Small intestine (tissue), 7 donors: ENCODE results near the gene PTPN2. TPM values are rescaled to one million over a fixed set of nuclear protein-coding genes. Genes with fewer than 3 reads are reported as not detected.
A peak's percentile ranks its signal among the peaks of the same experiment; 100 is the strongest.

ENCODE experiments used
- DNase-seq, 2 donors: peaks; one replicate each; pipeline versions ENCODE4 v3.0.0 to v3.0.0-alpha.2; 2013
- FAIRE-seq: peaks from 2 replicates; lab custom pipeline; 2012; peaks lifted over from hg19 to GRCh38; lab: Jason Lieb, UNC
- H3K27ac ChIP-seq, 3 donors: one replicate each; pipeline ENCODE4 v1.5.1; 2013; ENCODE audit warnings: low read length in 2 of 3, mild to moderate bottlenecking in 2 of 3, control low read depth in 1 of 3, inconsistent platforms in 1 of 3, low read depth in 1 of 3, moderate library complexity in 1 of 3
- H3K27me3 ChIP-seq, 3 donors: one replicate each; pipeline ENCODE4 v1.6.1; 2013; ENCODE audit warnings: low read length in 3 of 3, inconsistent platforms in 1 of 3; ENCODE audit not compliant: control insufficient read depth in 3 of 3, insufficient read depth in 3 of 3
- H3K36me3 ChIP-seq, 3 donors: one replicate each; pipeline ENCODE4 v1.6.1; 2013; ENCODE audit warnings: low read length in 3 of 3, inconsistent platforms in 1 of 3, low read depth in 1 of 3, mild to moderate bottlenecking in 1 of 3, moderate library complexity in 1 of 3; ENCODE audit not compliant: control insufficient read depth in 3 of 3, insufficient read depth in 2 of 3
- H3K4me1 ChIP-seq, 3 donors: one replicate each; pipeline ENCODE4 v1.6.1; 2013; ENCODE audit warnings: low read length in 2 of 3, inconsistent platforms in 1 of 3, low read depth in 1 of 3, mild to moderate bottlenecking in 1 of 3, moderate library complexity in 1 of 3; ENCODE audit not compliant: control insufficient read depth in 3 of 3, insufficient read depth in 2 of 3
- H3K4me3 ChIP-seq, 3 donors: one replicate each; pipeline ENCODE4 v1.5.1; 2013; ENCODE audit warnings: low read length in 3 of 3, control low read depth in 1 of 3, inconsistent platforms in 1 of 3, low read depth in 1 of 3, mild to moderate bottlenecking in 1 of 3, moderate library complexity in 1 of 3
- H3K9me3 ChIP-seq, 2 donors: one replicate each; pipeline ENCODE4 v1.6.1; 2013; ENCODE audit warnings: low read depth in 1 of 2, low read length in 1 of 2; ENCODE audit not compliant: control insufficient read depth in 2 of 2, insufficient read depth in 1 of 2
- WGBS, 3 donors: extraction: QIAGEN DNeasy Blood & Tissue Kit; methylation state at CpG; one replicate each; pipeline ENCODE4 v1.1.7; 2013; 5-methylcytosine and 5-hydroxymethylcytosine counted together
- polyA plus RNA-seq, 4 donors: library from polyadenylated mRNA; stranded (reverse) in 3 of 4; unstranded in 1 of 4; fragments of 200-250 nt in 3 of 4; fragments of 120-200 nt in 1 of 4; gene quantifications; one replicate each; pipeline versions ENCODE4 v1.2.1 to v1.2.3, GENCODE V29; 2013
- donor health status: healthy with polysubstance abuse.
- donor health status: control.
- donor health status: control.
- donor health status: Bipolar disorder and iron deficiency.
- donor health status: healthy.

PTPN2 gene
- polyA plus RNA-seq, 4 donors, result 25.7 to 53.9 (median 31.1) TPM

- Histone ChIP-seq H3K27ac (no peak overlapping the region), H3K9me3 (no peaks in the 10 kb centered on the region), H3K36me3 (peaks cover 0 to 6% (median 2%) of the 10 kb centered on the region in 3 donors), H3K27me3 (no peaks in the 10 kb centered on the region), H3K4me3 (no peak overlapping the region), H3K4me1 (no peaks in the 10 kb centered on the region)
- FAIRE-seq (no peak), DNase-seq (no peak)
- 87 to 95% (median 88%) methylated on average over 2 of the region's 2 CpGs for WGBS, 3 donors
These were observed 34.5 kb downstream of the PTPN2 start for GRCh38 chr18:12849548-12849947.

GRCh38 chr18:12848405-12848804 lies 35.6 kb downstream of the PTPN2 start:
- FAIRE-seq (no peak), DNase-seq (no peak)
- peaks cover 0 to 6% (median 2%) of the 10 kb centered on the region in 3 donors for H3K36me3 ChIP-seq
- 72 to 89% (median 89%) methylated on average over 1 of the region's 1 CpG for WGBS, 3 donors
- H3K27ac ChIP-seq, result no peak overlapping the region
- H3K27me3 ChIP-seq, result no peaks in the 10 kb centered on the region
- H3K4me1 ChIP-seq, result peaks cover 0 to 4% (median 0%) of the 10 kb centered on the region in 3 donors
- H3K9me3 ChIP-seq, result no peaks in the 10 kb centered on the region
- no peak overlapping the region for H3K4me3 ChIP-seq

GRCh38 chr18:12844391-12844790 lies 39.6 kb downstream of the PTPN2 start:
- no peaks in the 10 kb centered on the region for H3K9me3 ChIP-seq
- 82 to 99% (median 83%) methylated on average over 2 of the region's 2 CpGs for WGBS, 3 donors
- no peak for FAIRE-seq

GRCh38 chr18:12843420-12844350 lies 40.4 kb downstream of the PTPN2 start:
- H3K4me1 ChIP-seq, result peaks cover 0 to 8% (median 6%) of the 10 kb centered on the region in 3 donors
- no peaks in the 10 kb centered on the region for H3K9me3 ChIP-seq
- H3K27ac ChIP-seq, result peak overlapping the region in 1 of 3 donors; percentile 26
- no peak overlapping the region for H3K4me3 ChIP-seq
- no peaks in the 10 kb centered on the region for H3K27me3 ChIP-seq
- WGBS, 3 donors, result 82 to 89% (median 87%) methylated on average over 12 of the region's 12 CpGs
- DNase-seq (no peak), FAIRE-seq (no peak)
- peaks cover 0 to 4% (median 2%) of the 10 kb centered on the region in 3 donors for H3K36me3 ChIP-seq

More at GRCh38 chr18:12844391-12844790, 39.6 kb downstream of the PTPN2 start:
- no peak for DNase-seq
- Histone ChIP-seq H3K4me1 (peaks cover 0 to 6% (median 1%) of the 10 kb centered on the region in 3 donors), H3K36me3 (peaks cover 0 to 7% (median 2%) of the 10 kb centered on the region in 3 donors), H3K4me3 (no peak overlapping the region), H3K27me3 (no peaks in the 10 kb centered on the region), H3K27ac (no peak overlapping the region)

GRCh38 chr18:12842459-12843380 lies 41.3 kb downstream of the PTPN2 start:
- FAIRE-seq (no peak), DNase-seq (no peak)
- Histone ChIP-seq H3K36me3 (peaks cover 0 to 4% (median 0%) of the 10 kb centered on the region in 3 donors), H3K4me3 (no peak overlapping the region), H3K9me3 (no peaks in the 10 kb centered on the region), H3K27me3 (no peaks in the 10 kb centered on the region), H3K27ac (no peak overlapping the region), H3K4me1 (peaks cover 0 to 10% (median 9%) of the 10 kb centered on the region in 3 donors)
- WGBS, 3 donors, result 90 to 96% (median 95%) methylated on average over 17 of the region's 17 CpGs

- Histone ChIP-seq H3K9me3 (no peaks in the 10 kb centered on the region), H3K36me3 (peaks cover 0 to 6% (median 0%) of the 10 kb centered on the region in 3 donors), H3K4me1 (peaks cover 0 to 14% (median 10%) of the 10 kb centered on the region in 3 donors), H3K27ac (peak overlapping the region in 1 of 3 donors; percentile 42), H3K27me3 (no peaks in the 10 kb centered on the region), H3K4me3 (no peak overlapping the region)
- WGBS, 3 donors, result 96 to 99% (median 96%) methylated on average over 6 of the region's 6 CpGs
- DNase-seq, result no peak
- no peak for FAIRE-seq
These were observed 43.0 kb downstream of the PTPN2 start for GRCh38 chr18:12841070-12841469.

GRCh38 chr18:12840382-12840781 lies 43.7 kb downstream of the PTPN2 start:
- Histone ChIP-seq H3K27me3 (no peaks in the 10 kb centered on the region), H3K9me3 (no peaks in the 10 kb centered on the region), H3K27ac (peak overlapping the region in 2 of 3 donors; percentile 37 to 71), H3K4me1 (peaks cover 0 to 14% (median 10%) of the 10 kb centered on the region in 3 donors), H3K4me3 (no peak overlapping the region), H3K36me3 (peaks cover 0 to 10% (median 0%) of the 10 kb centered on the region in 3 donors)
- WGBS, 3 donors, result 74 to 94% (median 80%) methylated on average over 3 of the region's 3 CpGs
- DNase-seq (no peak), FAIRE-seq (no peak)
